GM19463 (cell line): ENCODE results near the gene SETD3.

Experiments
- ATAC-seq: cut with Tn5 transposase; IDR thresholded peaks from one replicate; pipeline ENCODE4 v1.9.1; 2021; ENCODE audit warnings: mild to moderate bottlenecking, moderate library complexity; ENCODE audit not compliant: unreplicated experiment

SETD3 gene

DNA sequence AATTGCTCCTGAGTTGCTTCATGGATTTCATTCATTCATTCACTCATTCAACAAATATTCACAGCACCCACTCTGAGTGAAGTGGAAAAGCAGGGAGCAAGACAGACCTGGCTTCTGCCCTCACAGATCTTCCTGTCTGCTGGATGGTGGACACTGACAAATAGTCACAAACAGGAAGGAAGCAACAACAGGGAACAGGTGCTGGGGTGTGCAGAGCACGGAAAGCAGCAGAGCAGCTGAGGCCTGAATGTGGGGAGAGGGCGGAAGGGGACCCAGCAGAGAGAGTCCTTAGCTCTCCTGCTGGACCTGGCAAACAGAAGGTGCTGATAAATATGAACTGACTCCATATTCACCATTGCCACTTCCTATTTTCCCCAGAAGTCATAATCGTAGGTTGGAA is 54.4 kb downstream of the SETD3 start:
- no peak for ATAC-seq

DNA sequence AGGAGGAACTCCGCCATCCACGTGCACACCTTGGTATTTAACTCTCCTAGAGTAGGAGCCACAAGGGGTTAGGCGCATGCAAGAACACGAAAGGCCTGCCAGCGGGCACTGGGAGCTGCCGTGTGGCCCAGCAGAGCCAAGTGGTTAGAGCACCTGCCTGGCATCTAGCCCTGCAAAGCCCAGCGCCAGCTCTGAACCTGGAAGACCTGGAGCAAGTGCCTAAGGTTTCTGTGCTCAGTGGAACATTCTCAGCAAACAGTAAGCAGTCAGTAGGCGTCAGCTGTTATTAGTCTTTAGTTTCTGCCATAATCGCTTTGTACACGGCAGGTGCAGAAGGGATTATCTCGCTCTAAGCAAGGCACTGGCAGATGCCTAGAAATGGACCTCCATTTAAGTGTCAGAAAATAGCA is 55.4 kb downstream of the SETD3 start:
- ATAC-seq, result no peak

DNA sequence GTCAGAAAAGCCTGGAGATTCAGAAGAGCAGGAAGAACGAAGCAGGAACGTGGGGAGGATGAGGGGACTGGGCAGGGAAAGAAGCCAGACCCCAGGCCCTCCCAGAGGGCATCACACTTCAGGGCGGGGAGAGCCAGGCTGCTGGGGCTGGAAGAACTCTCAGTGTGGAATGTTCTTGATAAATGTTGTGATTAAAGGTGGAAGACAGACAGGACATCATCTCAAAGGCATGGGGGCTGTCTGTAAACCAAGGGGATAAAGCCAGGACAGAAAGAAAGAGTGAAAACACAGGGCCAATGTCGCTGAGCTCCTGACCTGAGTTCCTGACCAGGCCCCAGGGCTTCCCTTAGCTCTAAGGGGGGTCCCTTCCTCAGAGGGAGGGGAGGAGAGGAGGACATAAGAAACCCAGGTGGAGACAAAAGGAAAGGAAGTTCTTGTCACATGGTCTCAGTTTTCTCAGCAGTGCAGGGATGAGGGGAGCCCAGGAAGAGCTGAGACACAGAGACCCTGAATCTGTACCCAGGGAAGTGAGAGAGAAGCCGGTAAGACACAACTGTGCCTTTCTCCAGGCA is 56.3 kb downstream of the SETD3 start:
- no peak for ATAC-seq

DNA sequence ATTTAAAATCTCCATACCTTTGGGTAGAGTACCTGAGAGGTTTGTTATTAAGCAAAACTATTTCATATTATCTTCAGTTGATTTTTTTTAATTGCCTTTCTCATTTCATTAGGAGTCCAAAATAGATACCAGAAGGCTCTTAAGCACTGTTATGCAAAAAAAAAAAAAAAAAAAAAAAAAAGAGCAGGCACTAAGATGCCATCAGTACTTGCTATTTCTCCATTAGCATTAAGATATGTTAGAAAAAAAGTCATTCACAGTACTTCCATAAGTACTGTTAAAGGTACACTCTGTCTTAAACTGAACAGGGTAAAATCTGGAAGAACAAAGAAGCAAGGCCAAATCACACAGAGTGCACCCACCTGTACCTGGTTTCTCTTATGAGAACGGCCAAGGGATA is 57.2 kb downstream of the SETD3 start:
- ATAC-seq, result no peak

DNA sequence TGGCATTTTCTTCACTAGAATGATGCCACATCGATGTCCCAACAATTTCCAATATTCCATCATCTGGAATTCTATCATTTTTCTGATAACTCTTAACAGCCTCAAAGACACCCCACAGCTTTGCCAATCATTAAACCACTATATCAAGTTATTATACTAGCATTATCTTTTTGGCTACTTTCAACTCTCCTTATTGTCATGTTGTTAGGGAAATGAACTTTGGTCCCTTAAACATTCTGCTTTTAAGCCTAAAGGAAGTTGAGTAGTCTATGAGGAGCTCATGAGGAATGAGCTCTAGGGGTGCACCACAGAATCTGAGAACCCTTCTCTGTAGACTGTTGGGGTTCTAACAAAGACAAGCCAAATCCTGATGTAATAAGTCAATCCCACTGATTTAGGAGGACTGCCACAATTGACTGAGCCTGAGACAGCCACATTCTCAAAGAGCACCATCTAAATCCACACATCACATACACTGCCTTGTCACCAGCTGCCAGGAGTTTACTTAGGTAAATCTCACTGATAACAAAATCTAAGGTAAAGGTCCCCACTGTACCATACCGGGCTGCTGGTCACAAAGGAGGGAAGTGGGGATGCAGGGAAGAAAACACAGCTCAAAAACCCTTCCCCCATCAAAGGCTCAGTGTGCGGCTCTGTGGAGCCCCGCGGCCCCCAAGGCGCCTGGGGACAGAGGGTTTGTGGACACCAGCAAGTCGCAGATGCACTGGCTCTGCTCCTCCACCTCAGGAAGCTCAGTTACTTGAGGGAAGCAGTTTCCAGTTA is 58.2 kb downstream of the SETD3 start:
- ATAC-seq, result no peak

DNA sequence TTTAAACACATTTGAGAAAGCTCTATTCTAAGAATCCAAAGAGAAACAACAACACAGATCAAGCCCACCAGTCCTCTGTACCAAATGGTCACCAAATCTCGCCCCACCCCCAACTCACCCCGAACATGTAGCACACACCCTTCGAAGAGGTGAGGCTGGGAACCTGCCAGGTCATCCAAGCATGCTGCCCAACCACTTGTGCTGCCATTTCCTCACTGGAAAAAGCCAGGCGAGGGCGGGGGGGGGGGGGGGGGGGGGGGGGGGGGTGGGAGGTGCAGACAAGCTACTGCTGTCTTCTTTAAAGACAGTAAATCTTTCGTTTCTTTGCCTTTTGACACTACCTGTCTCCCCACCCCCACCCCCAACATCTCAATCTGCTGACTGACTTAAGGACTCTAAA is 59.9 kb downstream of the SETD3 start:
- no peak for ATAC-seq

DNA sequence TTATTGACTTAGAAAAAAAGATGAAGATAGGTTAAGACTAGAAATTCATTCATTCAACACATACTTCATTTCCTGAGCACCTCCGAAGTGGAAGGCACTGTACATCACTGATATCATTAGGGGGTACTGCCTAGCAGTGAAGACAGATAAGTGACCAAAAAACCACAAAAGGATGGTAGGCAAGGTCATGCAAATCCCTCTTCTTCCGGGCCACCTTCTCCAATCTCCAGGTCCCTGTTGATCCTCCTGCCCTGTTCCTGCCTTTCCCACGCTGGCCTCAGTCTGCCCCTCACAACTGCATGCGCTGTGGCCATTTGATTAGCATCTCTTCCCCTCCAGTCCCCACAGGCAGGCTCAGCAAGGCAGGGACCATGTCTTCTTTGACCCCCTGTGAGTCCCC is 60.8 kb downstream of the SETD3 start:
- no peak for ATAC-seq

DNA sequence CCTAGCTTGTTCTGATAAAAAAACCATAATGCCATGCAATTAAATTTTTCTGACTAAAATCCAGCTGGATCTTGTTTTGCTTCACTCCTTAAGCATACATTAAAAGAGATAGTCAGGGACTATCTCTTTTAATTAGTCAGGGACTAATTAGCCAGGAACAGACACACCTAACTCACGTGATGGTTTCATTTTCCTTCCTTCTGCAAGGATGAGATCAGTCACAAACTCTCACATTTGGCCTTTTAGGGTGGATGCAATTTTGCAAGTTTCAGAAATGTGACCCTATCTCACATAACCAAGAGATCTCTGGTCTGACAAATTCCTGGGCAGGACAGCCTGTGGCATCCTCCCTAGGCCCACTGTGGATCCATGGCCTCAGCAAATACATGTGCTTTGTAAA is 62.4 kb downstream of the SETD3 start:
- ATAC-seq, result no peak

DNA sequence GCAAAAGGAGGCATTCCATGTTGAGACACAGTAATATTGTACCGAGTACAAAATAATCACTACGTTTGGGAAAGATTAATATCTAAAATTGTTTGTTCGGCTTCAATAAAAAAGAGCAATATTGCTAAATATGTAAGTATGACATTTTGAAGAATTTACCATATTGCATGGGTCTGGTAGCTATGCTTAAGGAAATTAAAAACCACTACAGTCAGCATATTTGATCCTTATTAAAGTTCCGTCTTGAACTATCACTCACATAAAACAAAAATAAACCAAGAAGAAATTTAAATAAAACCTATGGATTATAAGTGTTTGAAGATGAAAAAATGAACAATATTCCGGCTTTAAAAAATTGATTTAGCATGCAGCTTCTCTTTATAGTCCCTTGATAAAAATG is 63.8 kb downstream of the SETD3 start:
- ATAC-seq, result no peak

DNA sequence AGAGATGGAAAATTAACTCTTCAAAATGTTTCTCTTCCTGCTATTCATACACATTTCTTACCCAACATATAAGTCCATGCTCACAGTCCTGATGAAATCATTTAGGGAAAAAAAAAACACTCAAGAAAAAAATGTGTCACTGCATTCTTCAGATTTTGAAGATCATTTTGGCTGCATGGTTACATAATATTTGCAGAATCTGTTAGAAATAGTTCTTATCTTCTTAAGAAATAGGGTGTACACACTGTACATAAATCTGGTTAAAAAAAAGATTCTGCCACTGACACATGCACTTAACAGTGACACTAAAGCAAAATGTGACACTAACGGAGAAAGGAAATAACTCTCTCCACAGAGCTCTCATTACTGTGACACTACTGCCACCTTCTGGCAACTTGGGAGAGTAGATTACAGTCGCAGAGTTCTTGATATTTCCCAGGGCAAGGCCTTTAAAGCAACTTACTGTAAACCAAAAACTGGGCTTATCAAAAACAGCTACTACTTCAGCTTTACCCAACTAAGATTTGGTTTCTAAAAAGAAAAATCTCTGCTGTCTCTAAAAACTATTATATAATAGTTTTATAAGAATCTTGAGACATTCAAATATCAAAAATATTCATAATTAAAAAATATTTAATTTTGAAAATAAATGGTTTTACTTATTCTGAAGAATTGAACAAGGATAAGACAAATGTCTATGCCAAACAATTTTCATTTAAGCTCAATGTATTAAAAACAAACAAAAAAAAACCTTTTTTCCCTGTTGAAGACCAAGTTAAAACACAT is 65.0 kb downstream of the SETD3 start:
- peak; percentile 93 for ATAC-seq

DNA sequence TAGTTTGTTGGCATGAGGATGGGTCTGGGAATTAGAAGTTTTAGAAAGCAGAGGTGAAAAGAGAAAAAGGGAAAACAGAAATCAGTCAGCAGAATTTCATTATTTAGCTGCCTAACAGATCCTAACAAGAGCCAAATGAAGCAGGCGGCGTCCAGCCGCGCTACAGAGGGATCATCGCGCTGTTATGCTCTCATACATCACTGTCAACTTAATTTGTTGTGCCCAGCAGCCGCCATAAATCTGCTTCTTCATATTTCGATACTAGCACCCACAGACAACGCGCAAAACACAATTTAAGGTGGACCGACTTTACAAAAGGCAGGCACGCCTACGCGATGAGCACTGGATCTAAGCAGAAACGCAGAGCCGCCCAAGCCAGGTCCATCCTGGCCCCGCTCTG is 66.7 kb downstream of the SETD3 start:
- ATAC-seq, result no peak

DNA sequence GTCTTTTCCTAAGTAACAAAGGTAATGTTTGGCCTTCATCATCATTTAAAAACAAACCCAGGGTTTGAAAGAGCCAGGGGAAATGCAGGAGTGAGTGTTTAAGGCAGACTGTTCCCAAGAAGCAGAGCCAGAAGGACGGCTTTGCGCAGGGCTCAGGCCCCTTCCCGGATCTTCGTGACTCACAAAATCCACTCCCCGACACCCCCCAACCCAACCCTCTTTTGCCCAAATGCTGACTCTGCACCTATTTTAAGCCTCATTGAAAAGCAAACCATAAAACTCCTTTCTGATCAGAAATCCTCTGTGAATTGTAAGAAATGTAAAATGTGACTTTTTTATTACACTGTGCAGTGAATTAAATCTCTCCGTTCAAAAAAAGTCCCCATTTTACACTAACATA is 67.5 kb downstream of the SETD3 start:
- no peak for ATAC-seq

DNA sequence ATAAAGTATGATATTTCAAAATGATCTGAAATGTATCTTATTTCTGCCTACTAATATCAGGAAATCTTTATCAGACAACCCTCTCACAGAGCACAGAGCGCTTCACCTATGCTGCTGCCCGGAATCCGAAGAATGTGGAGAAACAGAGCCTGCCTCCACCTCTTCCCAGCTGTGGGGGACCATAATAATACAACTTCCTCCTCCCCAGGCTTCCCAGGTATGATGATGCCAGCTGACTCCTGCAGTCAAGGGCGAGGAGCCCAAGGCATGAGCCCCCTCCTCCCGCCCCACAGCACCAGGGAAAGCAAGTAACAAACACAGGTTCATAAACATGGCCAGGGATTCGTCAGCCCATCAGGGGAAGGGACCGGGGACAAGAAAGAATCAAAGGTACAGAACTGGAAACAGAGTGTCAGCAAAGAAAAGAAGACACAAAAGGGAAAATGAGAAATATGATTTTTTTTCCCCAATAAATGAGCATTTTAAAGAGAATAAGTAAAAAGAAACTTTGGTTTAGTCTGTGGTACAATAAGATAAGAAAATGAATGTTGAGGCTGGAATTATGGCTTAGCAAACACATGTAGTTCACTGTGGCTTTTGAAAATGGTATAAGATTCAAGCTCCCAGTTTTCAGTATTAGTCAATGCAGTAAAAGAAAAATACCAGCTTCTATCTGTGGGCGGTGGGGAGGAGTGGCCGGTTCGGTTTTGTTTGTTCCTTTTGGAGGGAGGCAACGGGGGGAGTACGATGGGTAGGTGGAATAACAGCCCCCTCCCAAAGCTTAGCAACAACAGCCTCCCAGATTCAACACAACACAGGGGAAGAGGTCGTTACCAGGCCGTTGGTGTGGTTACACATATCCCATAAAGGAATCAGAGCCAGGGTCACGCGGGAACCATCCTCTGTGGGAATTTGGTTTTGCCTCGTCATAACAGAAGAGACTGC is 68.3 kb downstream of the SETD3 start:
- ATAC-seq, result no peak

DNA sequence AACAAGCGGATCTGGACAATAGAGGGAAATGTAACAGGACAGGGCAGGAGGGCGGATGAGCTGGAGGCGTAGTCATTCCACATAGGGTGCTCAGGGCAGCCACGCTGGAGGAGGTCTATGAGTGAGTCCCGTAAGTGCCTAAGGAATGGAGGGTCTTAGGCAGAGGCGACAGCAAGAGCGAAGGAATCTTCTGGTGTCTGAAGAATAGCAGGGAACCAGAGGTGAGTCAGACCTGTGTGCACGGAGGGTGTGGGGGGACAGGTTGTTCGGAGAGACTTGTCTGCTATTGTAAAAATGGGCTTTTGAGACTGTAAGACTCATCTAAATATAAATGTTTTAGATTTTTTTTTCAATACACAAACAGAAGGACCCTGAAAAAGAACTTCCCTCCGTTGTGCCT is 70.6 kb downstream of the SETD3 start:
- no peak for ATAC-seq

DNA sequence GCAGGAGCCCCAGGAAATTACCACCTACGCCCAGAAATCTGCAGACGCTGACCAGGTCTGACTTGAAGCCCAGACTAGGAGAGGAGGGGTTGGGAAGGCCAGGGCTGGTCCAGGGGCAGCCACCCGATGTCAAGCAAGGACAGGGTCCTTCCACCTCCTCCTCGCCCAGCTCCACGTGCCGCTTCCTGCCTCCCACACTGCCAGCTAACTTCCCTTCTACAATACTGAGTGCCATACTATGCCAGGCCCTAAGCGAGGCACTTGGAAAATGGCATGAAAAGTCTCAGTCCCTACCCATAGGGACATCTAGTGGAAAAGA is 71.7 kb downstream of the SETD3 start:
- no peak for ATAC-seq

DNA sequence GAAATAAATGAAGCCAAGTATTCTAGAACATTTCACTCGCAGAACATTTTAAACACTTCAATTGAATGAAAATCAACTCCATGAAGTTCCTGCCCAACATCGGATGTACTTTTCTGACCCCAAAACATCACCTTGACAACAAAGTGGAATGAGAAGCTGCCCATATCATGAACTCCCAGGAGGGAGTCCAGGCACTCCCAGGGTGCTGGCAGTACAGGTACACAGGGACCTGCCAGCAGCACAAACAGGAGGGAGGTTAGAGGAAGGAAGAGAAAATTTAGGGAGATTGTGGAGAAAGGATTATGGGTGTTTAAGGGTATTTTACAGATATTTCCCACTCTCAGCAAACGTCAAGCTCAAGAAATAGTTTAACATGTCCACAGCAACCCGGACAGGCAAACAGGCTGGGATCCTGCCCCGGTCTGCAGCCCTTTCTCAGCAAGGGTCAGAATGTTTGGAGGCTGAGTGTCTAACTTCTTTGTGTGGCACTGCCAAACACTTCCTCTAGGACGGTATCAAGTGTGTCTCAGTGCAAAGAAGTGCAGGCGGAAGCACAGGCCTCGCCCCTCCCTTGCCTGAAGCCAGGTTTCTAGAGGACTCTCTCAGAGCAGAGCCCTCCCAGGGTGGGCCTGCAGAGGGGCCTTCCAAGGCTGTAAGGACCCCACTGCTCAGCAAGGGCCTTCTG is 72.2 kb downstream of the SETD3 start:
- ATAC-seq, result no peak

DNA sequence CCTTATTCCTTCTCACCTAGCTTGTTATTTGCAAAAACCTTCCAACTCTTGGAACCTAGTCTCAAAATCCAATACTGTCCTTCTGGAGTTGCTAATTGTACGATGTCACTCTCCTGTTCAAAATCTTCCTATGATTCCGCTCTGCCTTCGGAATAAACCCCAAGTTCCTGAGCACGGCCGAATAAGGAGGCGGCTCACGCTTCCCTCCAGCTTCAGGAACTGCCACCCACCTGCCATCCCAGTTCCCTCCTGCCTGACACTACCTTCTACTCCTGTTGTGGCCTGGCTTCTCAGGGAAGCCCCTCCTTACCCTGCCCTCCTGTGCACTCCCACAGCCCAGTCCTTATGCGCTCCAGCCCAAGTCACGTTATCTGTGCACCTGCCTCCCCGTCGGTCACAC is 73.2 kb downstream of the SETD3 start:
- no peak for ATAC-seq

DNA sequence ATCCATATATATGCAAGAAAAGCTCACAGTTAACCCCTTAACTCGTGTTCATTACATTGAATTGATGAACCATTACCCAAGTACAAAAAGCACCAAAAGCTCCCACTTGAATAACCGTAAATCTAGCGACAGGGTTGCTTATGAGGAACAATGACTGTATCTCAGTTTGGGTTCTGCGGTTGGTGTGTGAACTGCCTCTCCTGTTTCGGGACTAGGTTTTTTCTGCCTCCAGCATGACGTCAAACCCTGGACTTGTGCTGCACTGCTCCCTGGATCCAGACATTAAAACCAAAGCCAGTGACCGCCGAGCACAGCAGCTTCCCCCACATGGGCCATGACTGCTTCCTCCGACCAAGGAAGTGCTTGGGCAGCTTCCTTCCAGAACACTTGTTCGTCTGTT is 77.7 kb downstream of the SETD3 start:
- ATAC-seq, result no peak

DNA sequence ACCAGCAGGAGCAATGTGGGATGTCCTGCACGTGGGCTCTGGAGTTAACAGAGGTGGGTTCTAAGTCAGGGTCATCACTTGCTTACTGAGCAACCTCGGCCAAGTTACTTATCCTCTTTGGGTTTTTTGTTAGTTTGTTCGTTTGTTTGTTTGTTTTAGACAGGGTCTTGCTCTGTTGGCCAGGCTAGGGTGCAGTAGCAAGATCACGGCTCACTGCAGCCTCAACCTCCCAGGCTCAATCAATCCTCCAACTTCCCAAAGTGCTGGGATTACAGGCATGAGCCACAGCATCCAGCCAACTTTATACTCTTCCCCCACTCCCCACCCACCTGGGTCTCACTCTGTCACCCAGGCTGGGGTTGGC is 78.4 kb downstream of the SETD3 start:
- ATAC-seq, result no peak

DNA sequence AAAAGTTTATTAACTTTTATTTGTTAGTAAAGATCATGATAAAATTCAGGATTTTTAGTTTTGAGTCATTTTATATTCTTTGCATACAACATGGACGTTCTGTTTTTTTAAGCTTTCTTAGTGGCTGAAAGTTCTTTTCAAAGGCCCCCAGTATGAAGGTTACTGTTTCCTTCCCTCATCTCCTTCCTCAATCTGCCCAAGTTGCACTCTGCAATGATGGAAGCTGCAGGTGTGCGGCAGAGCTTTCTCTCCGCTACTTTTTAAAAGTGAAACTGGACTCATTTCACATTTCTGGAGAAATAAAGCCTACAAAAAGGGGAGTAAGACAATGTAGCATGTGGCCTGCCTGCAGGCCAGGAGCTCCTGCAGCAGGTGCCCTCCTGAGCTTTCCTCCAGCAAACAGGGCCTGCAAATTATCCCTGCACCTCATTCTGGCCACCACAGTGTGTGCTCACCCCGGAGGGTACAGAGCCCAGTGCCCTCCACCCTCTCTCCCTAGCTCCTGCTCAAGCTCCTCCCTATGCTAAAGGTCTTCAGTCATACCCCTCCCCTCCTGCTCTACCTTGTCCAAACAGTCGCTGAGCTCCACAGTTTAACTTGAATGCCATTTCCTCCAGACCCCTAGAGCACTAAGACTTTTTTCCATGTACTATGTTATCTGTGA is 78.9 kb downstream of the SETD3 start:
- ATAC-seq, result no peak
